ENCODE measurements around the gene LLCFC1. TPM values are rescaled to one million over a fixed set of nuclear protein-coding genes. Genes with fewer than 3 reads are reported as not detected.

Gene LLCFC1
- total RNA-seq, result not detected

GRCh38 chr7:142939226-142939910, at the start of gene LLCFC1:
Gene LLCFC1 (plus strand): TSS chr7:142939484. CDS start chr7:142939622, 138 bp downstream.

DNA sequence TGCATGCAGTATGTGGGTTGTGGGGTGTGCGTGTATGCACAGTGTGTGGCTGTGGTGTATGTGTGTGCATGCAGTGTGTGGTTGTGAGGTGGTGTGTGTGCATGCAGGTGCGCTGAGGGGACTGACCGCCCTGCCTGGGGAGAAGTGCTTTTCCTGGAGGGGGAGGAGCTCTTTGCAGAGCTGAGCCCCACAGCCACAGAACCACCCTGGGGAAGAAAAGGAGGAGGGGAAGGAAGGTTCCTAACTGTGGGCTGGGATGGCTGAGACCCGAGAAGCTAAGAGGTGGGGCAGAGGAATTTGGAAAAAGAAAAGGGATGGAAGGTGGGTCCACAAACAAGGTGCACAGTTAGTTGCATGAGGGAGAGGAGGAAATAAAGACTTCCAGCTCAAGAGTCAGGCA, 5.7 kb upstream of the LLCFC1 start, which contains the start of gene TRPV5:
TRPV5 (minus strand) TSS at position 123 of the 400 bp plus-strand sequence. CDS start 287 bp downstream, outside the sequence.

DNA sequence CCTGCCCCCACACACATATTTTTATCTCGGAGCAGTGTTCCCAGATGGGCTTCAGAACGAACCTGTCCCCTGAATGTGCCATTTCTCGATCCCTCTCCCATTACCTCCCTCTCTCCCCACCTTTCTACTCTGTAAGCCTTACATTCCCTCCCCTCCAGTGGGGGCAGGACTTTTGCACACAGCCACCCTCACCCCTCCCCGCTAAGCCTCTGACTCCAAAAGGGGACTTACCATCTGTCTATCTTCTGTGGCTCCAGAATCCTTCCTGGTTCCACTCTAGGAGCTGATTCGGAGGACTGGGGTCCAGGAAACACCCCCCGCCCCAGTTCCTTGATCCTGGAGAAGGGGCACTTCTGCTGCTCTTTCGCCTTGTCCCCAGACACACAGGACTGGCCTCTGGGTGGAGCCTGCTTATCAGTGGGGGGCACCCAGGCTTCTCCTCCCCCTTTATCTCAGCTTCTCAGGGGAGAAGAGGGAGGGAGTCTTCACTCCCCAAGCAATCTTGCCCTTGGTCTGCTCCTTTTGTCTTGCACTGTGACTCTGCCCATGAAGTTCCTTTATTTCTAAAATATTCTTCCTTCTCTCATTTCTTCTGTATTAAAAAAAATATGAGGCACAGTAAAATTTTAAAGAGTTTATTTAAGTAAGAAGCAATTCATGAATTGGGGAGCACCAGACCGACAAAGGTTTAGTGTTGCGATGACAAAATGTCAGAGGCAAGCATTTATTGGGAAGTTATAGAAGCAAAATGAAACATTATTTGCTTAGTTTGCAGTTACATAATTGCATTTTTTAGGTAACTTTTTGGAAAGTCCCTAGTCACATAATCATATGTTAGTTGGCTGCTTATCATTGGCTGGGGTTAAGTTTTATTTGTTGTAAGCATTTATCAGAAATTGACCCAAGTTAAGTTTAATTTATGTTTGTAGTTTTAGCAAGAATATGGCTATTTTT, 23.0 kb downstream of the LLCFC1 start, which contains the start of gene KEL:
KEL (minus strand) TSS at position 391 of the 954 bp plus-strand sequence; CDS start at position 234, 157 bp downstream.

Other genes with a start within 250 kb of the LLCFC1 start
- not detected for gene PRSS1, start 190.0 kb upstream of the LLCFC1 start, total RNA-seq
- gene PRSS2, start 168.5 kb upstream of the LLCFC1 start, total RNA-seq, result not detected
- 21.9 TPM for gene EPHB6, start 84.4 kb upstream of the LLCFC1 start, total RNA-seq
- gene TRPV6, start 53.7 kb upstream of the LLCFC1 start, total RNA-seq, result under 0.01 TPM
- gene TRPV5, start 5.7 kb upstream of the LLCFC1 start, total RNA-seq, result 0.23 TPM
- gene KEL, start 22.9 kb downstream of the LLCFC1 start, total RNA-seq, result 2.5 TPM
- gene OR9A2, start 87.6 kb downstream of the LLCFC1 start, total RNA-seq, result 0.69 TPM
- gene OR6V1, start 112.9 kb downstream of the LLCFC1 start, total RNA-seq, result not detected
- not detected for gene PIP, start 192.6 kb downstream of the LLCFC1 start, total RNA-seq
- not detected for gene TAS2R39, start 243.9 kb downstream of the LLCFC1 start, total RNA-seq